ENCODE measurements around the gene OR2A7. TPM values are rescaled to one million over a fixed set of nuclear protein-coding genes. Genes with fewer than 3 reads are reported as not detected.
"Not testable (repeated sequence)": the region's sequence is repeated elsewhere in the genome, so short reads cannot be mapped to it uniquely, and the experiment has no call there.

The OR2A7 gene
- total RNA-seq, 1 donor from 2014 or later = 0.92 TPM

DNA sequence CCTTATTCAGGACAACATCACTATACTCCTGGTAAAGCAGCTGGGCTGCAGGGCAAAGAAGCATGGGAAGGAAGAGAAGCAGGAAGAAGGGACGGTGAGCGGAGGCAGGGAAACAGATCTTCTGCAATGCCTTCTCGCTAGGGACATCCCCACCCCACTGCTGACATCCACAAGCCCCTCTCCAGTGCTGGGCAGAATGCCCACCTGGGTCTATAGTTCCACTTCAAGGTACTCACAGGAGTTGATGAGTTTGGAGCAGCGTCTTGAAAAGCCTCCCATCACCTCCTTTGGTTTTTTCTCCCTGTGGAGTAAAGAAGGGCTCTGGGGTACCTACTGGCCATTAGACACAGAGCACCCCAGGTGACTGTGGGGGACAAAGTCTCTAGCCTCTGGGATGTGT is 17.9 kb upstream of the OR2A7 start:
- H3K4me3 Mint-ChIP-seq (ENCODE audit: unreplicated experiment); H3K27ac Mint-ChIP-seq (ENCODE audit: unreplicated experiment); H3K9me3 Mint-ChIP-seq (ENCODE audit: low read depth); H3K4me1 Mint-ChIP-seq (ENCODE audit: low read depth); DNase-seq (ENCODE audit: low spot score); H3K27me3 Mint-ChIP-seq (ENCODE audit: low read depth); H3K36me3 Mint-ChIP-seq (ENCODE audit: low read depth): not testable (repeated sequence)

DNA sequence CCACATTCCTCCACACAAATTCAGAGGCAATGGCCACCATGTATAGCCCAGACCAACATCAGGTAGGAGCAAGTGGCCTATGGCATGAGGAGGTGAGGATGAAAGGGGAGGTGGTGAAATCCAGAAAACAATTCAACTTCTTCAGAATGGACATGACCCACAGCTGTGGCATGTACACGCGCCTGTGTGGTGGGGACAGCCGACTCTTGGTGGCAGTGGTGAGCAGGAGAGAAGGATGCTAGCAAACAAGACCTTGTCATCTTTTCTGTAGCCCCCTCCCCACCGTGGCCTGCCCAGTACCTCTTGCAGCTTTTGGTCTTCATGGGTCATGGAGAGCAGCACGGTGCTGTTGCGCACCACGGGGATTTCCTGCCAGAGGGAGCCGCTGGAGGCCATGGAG is 17.4 kb upstream of the OR2A7 start:
- H3K4me3 Mint-ChIP-seq (ENCODE audit: unreplicated experiment); H3K4me1 Mint-ChIP-seq (ENCODE audit: low read depth); H3K9me3 Mint-ChIP-seq (ENCODE audit: low read depth); DNase-seq (ENCODE audit: low spot score); H3K27ac Mint-ChIP-seq (ENCODE audit: unreplicated experiment); H3K36me3 Mint-ChIP-seq (ENCODE audit: low read depth); H3K27me3 Mint-ChIP-seq (ENCODE audit: low read depth): not testable (repeated sequence)

DNA sequence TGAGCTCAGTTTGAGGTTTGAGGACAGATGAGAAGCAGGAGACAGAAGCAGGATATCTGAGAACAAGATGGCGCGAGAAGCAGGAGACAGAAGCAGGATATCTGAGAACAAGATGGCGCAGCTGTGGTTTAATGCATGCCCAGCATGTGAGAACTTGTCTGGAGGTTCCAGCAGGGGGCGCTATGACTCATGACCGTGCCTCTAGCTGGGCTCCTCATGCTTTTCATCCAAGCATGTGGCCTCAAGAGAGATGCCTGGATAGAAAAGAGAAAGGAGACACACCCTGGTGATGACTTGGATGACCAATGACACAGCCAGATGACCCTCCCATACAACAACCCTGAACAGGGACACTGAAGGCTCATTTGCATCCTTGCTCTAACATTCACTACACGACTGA is 15.4 kb upstream of the OR2A7 start:
- H3K9me3 Mint-ChIP-seq (ENCODE audit: low read depth); DNase-seq (ENCODE audit: low spot score); H3K36me3 Mint-ChIP-seq (ENCODE audit: low read depth); H3K4me3 Mint-ChIP-seq (ENCODE audit: unreplicated experiment); H3K4me1 Mint-ChIP-seq (ENCODE audit: low read depth); H3K27ac Mint-ChIP-seq (ENCODE audit: unreplicated experiment); H3K27me3 Mint-ChIP-seq (ENCODE audit: low read depth): not testable (repeated sequence)

DNA sequence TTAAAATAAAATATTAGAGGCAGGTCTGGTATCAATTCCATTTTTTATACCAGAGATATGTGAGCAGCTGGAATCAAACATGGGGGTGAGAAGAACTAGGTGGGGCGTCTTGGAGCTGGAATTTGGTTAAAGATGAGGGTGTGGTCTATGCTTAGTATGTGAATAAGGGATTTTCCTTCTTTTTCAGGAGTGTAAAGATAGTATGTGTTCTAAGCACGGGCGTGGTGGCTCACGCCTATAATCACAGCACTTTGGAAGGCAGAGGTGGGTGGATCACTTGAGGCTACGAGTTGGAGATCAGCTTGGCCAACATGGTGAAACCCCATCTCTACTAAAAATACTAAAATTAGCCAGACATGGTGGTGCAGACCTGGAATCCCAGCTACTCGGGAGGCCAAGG is 10.7 kb upstream of the OR2A7 start:
- not testable (repeated sequence) for H3K27ac Mint-ChIP-seq (ENCODE audit: unreplicated experiment); H3K27me3 Mint-ChIP-seq (ENCODE audit: low read depth); H3K4me1 Mint-ChIP-seq (ENCODE audit: low read depth); H3K36me3 Mint-ChIP-seq (ENCODE audit: low read depth); DNase-seq (ENCODE audit: low spot score); H3K9me3 Mint-ChIP-seq (ENCODE audit: low read depth); H3K4me3 Mint-ChIP-seq (ENCODE audit: unreplicated experiment)

DNA sequence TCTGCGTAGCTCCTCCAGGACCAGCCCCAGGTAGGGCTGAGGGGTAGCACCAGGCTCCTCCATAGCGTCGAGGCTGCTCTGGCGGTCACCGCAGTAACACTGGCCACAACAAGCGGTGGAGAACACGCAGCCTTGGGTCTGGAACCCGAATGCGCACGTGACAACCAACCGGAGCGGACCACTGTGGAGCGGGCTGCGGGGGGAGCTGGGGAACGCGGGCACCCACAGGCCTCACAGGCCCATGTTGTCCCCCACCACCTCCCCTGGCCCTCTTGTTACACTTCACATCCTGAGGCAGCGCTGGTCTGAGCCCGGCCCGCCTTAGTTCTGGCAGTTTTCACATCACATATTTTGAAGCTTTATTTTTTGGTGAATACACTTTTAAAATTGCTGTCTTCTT is 4.6 kb upstream of the OR2A7 start, which contains the start of gene CTAGE8:
TSS of gene CTAGE8 (minus strand) at position 101 of the 400 bp plus-strand sequence. CDS start at position 63, 38 bp downstream.
- not testable (repeated sequence) for H3K4me3 Mint-ChIP-seq (ENCODE audit: unreplicated experiment); DNase-seq (ENCODE audit: low spot score); H3K4me1 Mint-ChIP-seq (ENCODE audit: low read depth); H3K36me3 Mint-ChIP-seq (ENCODE audit: low read depth); H3K27ac Mint-ChIP-seq (ENCODE audit: unreplicated experiment); H3K9me3 Mint-ChIP-seq (ENCODE audit: low read depth); H3K27me3 Mint-ChIP-seq (ENCODE audit: low read depth)

DNA sequence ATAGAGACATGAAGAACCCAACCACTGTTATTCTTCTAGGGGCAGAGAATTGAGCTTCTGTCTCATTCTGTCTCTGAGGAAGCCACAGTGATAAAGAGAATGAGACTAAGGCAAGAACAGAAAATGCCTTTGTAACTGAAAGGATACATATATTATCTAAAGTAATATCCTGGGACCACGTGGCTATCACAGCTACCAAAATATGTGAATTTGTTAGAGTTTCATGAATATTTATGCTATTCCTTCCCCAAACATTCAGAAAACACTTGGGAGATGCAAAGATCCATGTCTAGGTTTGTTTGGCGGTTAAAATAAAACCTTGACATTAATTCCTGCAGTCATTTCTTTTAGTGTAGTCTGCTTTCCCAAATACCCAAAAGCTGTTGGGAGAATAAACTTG is 2.5 kb downstream of the OR2A7 start:
- H3K4me1 Mint-ChIP-seq (ENCODE audit: low read depth) = not testable (repeated sequence)

DNA sequence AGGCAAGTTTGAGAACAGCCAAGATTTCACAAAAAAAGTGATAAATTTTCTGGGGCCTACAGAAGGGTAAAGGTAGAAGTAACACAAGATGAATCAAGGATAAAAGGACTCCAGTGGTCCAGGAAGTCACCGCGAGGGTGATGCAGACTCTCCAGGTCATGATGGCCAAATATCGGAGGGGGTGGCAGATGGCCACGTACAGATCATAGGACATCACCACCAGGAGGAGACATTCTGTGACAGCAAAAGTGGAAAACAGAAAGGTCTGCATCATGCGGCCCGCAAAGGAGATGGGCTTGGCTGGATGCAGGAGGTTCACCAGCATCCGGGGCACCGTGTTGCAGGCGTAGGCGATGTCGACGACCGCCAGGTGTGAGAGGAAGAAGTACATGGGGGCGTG is 5.5 kb downstream of the OR2A7 start:
- H3K27ac Mint-ChIP-seq (ENCODE audit: unreplicated experiment); DNase-seq (ENCODE audit: low spot score); H3K4me1 Mint-ChIP-seq (ENCODE audit: low read depth); H3K27me3 Mint-ChIP-seq (ENCODE audit: low read depth); H3K9me3 Mint-ChIP-seq (ENCODE audit: low read depth); H3K36me3 Mint-ChIP-seq (ENCODE audit: low read depth); H3K4me3 Mint-ChIP-seq (ENCODE audit: unreplicated experiment): not testable (repeated sequence)

More for the DNA sequence above, 2.5 kb downstream of the OR2A7 start:
- H3K9me3 Mint-ChIP-seq (ENCODE audit: low read depth); H3K36me3 Mint-ChIP-seq (ENCODE audit: low read depth); H3K27ac Mint-ChIP-seq (ENCODE audit: unreplicated experiment); H3K27me3 Mint-ChIP-seq (ENCODE audit: low read depth); H3K4me3 Mint-ChIP-seq (ENCODE audit: unreplicated experiment); DNase-seq (ENCODE audit: low spot score): not testable (repeated sequence)

DNA sequence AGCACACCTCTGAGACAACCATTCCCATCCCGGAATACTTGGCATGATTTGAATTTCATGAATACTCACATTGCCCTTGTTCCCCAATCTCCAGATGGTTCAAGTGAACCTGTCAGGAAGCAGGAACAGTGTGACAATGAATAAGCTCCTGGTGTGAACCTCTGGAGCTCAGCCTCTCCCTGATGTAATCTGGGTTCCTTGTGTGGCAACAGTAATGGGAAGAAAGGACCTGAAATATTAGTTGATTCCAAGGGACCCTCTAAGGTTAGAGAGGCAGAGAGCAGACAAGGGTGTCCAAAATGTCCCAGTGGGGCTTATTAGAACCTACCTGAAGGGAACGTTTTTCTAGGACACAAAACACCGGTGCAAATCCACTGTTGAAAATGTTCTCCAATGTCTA is 8.5 kb downstream of the OR2A7 start:
- H3K27me3 Mint-ChIP-seq (ENCODE audit: low read depth) = no peaks in the 10 kb centered on the region

DNA sequence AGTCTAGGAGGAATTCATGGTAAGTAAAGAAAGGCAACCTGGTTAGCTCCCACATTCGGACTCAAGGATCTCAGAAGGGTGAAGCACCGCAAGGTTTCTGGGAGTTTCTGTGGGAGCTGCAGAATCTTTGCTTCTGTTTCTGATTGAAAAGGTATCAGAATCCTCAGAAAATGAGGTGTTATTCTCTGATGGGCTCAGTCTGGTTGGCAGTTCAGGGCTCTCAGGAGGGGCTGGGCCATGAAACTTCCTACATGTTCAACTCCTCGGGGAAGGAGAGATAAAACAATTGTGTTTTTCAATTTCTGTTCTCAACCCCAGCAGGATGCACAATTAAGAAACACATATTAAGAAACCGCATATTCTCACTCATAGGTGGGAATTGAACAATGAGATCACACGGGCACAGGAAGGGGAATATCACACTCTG is 9.1 kb downstream of the OR2A7 start:
- DNase-seq (ENCODE audit: low spot score) = no peak
- Mint-ChIP-seq H3K4me1 (ENCODE audit: low read depth) (no peaks in the 10 kb centered on the region), H3K9me3 (ENCODE audit: low read depth) (no peaks in the 10 kb centered on the region), H3K27ac (ENCODE audit: unreplicated experiment) (no peak overlapping the region), H3K36me3 (ENCODE audit: low read depth) (peaks cover 2% of the 10 kb centered on the region), H3K4me3 (ENCODE audit: unreplicated experiment) (no peak overlapping the region), H3K27me3 (ENCODE audit: low read depth) (no peaks in the 10 kb centered on the region)
- TF ChIP-seq, protein P1, sequence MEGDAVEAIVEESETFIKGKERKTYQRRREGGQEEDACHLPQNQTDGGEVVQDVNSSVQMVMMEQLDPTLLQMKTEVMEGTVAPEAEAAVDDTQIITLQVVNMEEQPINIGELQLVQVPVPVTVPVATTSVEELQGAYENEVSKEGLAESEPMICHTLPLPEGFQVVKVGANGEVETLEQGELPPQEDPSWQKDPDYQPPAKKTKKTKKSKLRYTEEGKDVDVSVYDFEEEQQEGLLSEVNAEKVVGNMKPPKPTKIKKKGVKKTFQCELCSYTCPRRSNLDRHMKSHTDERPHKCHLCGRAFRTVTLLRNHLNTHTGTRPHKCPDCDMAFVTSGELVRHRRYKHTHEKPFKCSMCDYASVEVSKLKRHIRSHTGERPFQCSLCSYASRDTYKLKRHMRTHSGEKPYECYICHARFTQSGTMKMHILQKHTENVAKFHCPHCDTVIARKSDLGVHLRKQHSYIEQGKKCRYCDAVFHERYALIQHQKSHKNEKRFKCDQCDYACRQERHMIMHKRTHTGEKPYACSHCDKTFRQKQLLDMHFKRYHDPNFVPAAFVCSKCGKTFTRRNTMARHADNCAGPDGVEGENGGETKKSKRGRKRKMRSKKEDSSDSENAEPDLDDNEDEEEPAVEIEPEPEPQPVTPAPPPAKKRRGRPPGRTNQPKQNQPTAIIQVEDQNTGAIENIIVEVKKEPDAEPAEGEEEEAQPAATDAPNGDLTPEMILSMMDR (IDR thresholded peaks at IDR 0.05) = no peak

More for the DNA sequence above, 8.5 kb downstream of the OR2A7 start:
- DNase-seq (ENCODE audit: low spot score) = no peak
- no peaks in the 10 kb centered on the region for H3K9me3 Mint-ChIP-seq (ENCODE audit: low read depth)
- no peak overlapping the region for H3K27ac Mint-ChIP-seq (ENCODE audit: unreplicated experiment)
- no peaks in the 10 kb centered on the region for H3K4me1 Mint-ChIP-seq (ENCODE audit: low read depth)
- peaks cover 2% of the 10 kb centered on the region for H3K36me3 Mint-ChIP-seq (ENCODE audit: low read depth)
- H3K4me3 Mint-ChIP-seq (ENCODE audit: unreplicated experiment) = no peak overlapping the region
- TF ChIP-seq, protein P1 (IDR thresholded peaks at IDR 0.05) = no peak

DNA sequence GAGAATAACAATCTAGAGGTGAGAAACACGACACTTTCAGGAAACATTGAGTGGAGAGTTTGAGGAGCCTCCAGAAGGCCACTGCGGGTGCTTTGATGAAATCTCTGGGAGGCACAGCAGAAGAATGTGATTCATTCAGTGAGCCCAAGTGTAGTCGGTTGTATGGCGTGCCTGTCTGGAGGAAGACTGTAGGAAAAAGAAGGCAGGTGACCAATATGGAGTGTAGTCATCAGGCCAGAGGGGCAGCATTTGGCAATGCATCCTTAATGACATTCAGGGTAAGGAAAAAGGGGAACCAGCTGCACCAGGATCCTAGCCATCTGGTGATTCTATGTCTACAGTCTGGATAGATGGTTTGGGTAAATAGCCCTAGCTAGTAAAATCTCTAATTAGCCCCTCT is 12.3 kb downstream of the OR2A7 start:
- H3K9me3 Mint-ChIP-seq (ENCODE audit: low read depth); H3K4me3 Mint-ChIP-seq (ENCODE audit: unreplicated experiment); H3K36me3 Mint-ChIP-seq (ENCODE audit: low read depth); DNase-seq (ENCODE audit: low spot score); H3K27ac Mint-ChIP-seq (ENCODE audit: unreplicated experiment); H3K27me3 Mint-ChIP-seq (ENCODE audit: low read depth); H3K4me1 Mint-ChIP-seq (ENCODE audit: low read depth): not testable (repeated sequence)

DNA sequence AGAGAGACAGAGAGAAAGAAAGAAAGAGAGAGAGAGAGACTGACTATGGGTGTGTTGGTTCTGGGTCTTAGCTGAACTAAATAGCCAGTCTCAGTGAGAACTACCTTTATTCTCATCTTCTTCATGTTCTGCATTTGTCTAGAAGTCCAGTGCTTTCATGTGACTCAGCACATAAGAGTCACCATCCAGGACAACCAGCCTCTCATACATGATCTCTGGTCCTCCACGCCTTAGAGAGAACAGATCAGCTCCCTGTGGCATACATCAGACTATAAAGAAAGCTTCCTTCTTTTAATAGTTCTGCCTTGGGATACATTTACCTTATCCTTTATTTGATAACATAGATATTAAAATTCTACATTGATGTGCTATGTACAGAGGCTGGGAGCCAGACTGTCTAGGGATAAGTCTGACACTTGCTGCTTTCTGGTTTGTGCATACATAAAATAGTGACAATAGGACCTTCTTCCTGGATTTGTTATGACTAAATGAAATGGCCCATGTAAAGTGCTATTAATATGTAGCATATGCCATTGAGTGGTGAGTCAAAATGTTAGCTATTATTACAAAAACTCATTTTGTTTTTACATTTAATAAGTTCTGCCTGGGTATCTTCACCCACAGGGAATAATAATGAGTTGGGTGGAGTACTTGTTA is 16.8 kb downstream of the OR2A7 start:
- DNase-seq (ENCODE audit: low spot score); H3K4me1 Mint-ChIP-seq (ENCODE audit: low read depth); H3K36me3 Mint-ChIP-seq (ENCODE audit: low read depth); H3K9me3 Mint-ChIP-seq (ENCODE audit: low read depth); H3K27me3 Mint-ChIP-seq (ENCODE audit: low read depth); H3K27ac Mint-ChIP-seq (ENCODE audit: unreplicated experiment); H3K4me3 Mint-ChIP-seq (ENCODE audit: unreplicated experiment): not testable (repeated sequence)

Measured in chondrocyte (in vitro differentiated cells).